A549 (cell line): ENCODE data around the gene MCAM.

Experiments used
- CTCF ChIP-seq: fragments of >200 bp; sonication (Bioruptor Twin); formaldehyde crosslinking; IDR thresholded peaks from 3 replicates; pipeline ENCODE4 v1.5.1; 2016
- RFX5 ChIP-seq: fragments of 450-650 bp; IDR thresholded peaks from 2 replicates; pipeline ENCODE4 v1.7.1; 2014; ENCODE audit warnings: antibody characterized with exemption, mild to moderate bottlenecking, moderate library complexity

DNA sequence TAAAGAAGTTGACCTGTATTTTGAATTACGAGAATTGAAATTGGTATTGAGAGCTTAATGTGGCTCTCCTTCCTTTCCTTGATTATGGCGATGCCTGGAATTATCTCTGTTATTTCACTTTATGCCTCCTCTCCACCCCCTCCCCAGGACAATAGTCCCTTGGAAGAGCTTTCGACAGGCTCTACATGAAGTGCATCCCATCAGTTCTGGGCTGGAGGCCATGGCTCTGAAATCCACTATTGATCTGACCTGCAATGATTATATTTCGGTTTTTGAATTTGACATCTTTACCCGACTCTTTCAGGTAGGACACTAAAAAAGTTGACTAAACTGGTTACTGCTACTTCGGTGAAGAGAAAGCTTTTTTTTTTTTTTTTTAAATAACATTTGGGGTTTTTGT, 43.2 kb downstream of the MCAM start:
- TF ChIP-seq CTCF (no peak), RFX5 (no peak)
